T47D (cell line): ENCODE results near the gene SYT14.
"Not testable (repeated sequence)": the region's sequence is repeated elsewhere in the genome, so short reads cannot be mapped to it uniquely, and the experiment has no call there.

Experiments used
- DNase-seq, 2 experiments: peaks; one replicate each; pipeline versions ENCODE4 v3.0.0 to v3.0.0-alpha.2; 2011 to 2012; ENCODE audit warnings: low read depth in 1 of 2, low spot score in 1 of 2
- JUND ChIP-seq: IDR thresholded peaks from 2 replicates; pipeline ENCODE4 v1.6.1; 2012; ENCODE audit warnings: low read depth
- in situ Hi-C: cut with HindIII; loops from 2 replicates; pipeline ENCODE4 v1.10.0; 2016; ENCODE audit warnings: low sequenced_read_pairs, low pct_unique_long_range_greater_than_20kb

The SYT14 gene

GRCh38 chr1:210010161-210010560 lies 72.1 kb downstream of the SYT14 start:
- DNase-seq, result no peak
- no peak for TF ChIP-seq JUND
- in situ Hi-C loops, result no loop called here

GRCh38 chr1:210021145-210021860 lies 83.3 kb downstream of the SYT14 start:
- in situ Hi-C loops, result no loop called here
- TF ChIP-seq JUND, result no peak
- DNase-seq, result no peak

- DNase-seq, result no peak
- TF ChIP-seq JUND, result no peak
- in situ Hi-C loops, result no loop called here
These were observed 84.0 kb downstream of the SYT14 start for GRCh38 chr1:210022044-210022443.

- DNase-seq, result no peak
- TF ChIP-seq JUND, result no peak
- in situ Hi-C loops, result no loop called here
These were observed 86.3 kb downstream of the SYT14 start for GRCh38 chr1:210024282-210024681.

GRCh38 chr1:210024996-210025395 lies 87.0 kb downstream of the SYT14 start:
- no peak for TF ChIP-seq JUND
- no peak for DNase-seq
- in situ Hi-C loops, result no loop called here

GRCh38 chr1:210025870-210026269 lies 87.9 kb downstream of the SYT14 start:
- TF ChIP-seq JUND, result no peak
- no peak for DNase-seq
- in situ Hi-C loops, result no loop called here

GRCh38 chr1:210027994-210028393 lies 90.0 kb downstream of the SYT14 start:
- in situ Hi-C loops, result no loop called here
- no peak for TF ChIP-seq JUND
- DNase-seq, result no peak

GRCh38 chr1:210031473-210031872 lies 93.5 kb downstream of the SYT14 start:
- DNase-seq, result no peak
- in situ Hi-C loops, result no loop called here
- no peak for TF ChIP-seq JUND

GRCh38 chr1:210043058-210043457 lies 105.0 kb downstream of the SYT14 start:
- in situ Hi-C loops, result no loop called here
- TF ChIP-seq JUND, result no peak
- DNase-seq, result no peak

- in situ Hi-C loops, result no loop called here
- no peak for TF ChIP-seq JUND
- DNase-seq, result no peak
These were observed 111.6 kb downstream of the SYT14 start for GRCh38 chr1:210049616-210050015.

- DNase-seq, in situ Hi-C loops: not testable (repeated sequence)
These were observed 112.5 kb downstream of the SYT14 start for GRCh38 chr1:210050491-210050890.

- TF ChIP-seq JUND, result no peak
- in situ Hi-C loops, result no loop called here
- no peak for DNase-seq
These were observed 115.1 kb downstream of the SYT14 start for GRCh38 chr1:210053126-210053525.

GRCh38 chr1:210057593-210057992 lies 119.6 kb downstream of the SYT14 start:
- no peak for TF ChIP-seq JUND
- in situ Hi-C loops, result no loop called here
- no peak for DNase-seq

GRCh38 chr1:210061992-210062391 lies 124.0 kb downstream of the SYT14 start:
- in situ Hi-C loops, result no loop called here

GRCh38 chr1:210070531-210070930 lies 132.5 kb downstream of the SYT14 start:
- DNase-seq, result no peak
- in situ Hi-C loops, result no loop called here
- TF ChIP-seq JUND, result no peak

More at GRCh38 chr1:210061992-210062391, 124.0 kb downstream of the SYT14 start:
- no peak for DNase-seq
- TF ChIP-seq JUND, result no peak
